Measurements from ENCODE around the gene POLN.

DNA sequence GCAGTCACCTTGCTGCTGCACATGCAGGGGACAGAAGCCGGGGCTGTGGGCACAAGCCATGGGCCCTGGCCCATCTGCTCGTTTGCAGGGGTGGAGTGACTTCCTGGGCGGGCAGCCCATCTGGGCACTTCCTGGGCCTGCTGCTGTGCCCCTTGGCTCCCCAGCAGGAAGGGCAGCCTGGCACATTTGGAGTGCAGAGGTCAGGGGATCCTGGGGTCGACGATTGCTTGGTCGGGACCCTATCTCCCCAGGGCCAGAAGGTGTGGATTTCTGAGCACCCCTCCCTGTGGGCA lies 30.9 kb upstream of the POLN start:
- TF ChIP-seq, protein P1, sequence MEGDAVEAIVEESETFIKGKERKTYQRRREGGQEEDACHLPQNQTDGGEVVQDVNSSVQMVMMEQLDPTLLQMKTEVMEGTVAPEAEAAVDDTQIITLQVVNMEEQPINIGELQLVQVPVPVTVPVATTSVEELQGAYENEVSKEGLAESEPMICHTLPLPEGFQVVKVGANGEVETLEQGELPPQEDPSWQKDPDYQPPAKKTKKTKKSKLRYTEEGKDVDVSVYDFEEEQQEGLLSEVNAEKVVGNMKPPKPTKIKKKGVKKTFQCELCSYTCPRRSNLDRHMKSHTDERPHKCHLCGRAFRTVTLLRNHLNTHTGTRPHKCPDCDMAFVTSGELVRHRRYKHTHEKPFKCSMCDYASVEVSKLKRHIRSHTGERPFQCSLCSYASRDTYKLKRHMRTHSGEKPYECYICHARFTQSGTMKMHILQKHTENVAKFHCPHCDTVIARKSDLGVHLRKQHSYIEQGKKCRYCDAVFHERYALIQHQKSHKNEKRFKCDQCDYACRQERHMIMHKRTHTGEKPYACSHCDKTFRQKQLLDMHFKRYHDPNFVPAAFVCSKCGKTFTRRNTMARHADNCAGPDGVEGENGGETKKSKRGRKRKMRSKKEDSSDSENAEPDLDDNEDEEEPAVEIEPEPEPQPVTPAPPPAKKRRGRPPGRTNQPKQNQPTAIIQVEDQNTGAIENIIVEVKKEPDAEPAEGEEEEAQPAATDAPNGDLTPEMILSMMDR (conservative IDR thresholded peaks at IDR 0.05; ENCODE audit: low read depth, low read length) = no peak
- no peak for TF ChIP-seq MAFK (IDR thresholded peaks at IDR 0.05; ENCODE audit: low read depth, low read length)

Measured in IMR-90 (cell line).